Thyroid gland (tissue), 4 donors: Measurements from ENCODE around the gene PLEKHA7.

ENCODE experiments used
- POLR2A ChIP-seq, 2 donors: fragments of 450-650 bp; IDR thresholded peaks; one replicate each; pipeline ENCODE4 v1.6.1; 2017; ENCODE audit warnings: antibody characterized with exemption in 2 of 2, mild to moderate bottlenecking in 2 of 2, moderate library complexity in 1 of 2
- TF ChIP-seq, protein P1 (sequence below), 6 experiments: fragments of 200-600 bp in 3 of 6; fragments of 450-650 bp in 3 of 6; sonication (generic) in 3 of 6; IDR thresholded peaks; one replicate each; pipeline ENCODE4 v1.5.1; 2016 to 2019; ENCODE audit warnings: antibody characterized with exemption in 6 of 6, mild to moderate bottlenecking in 2 of 6, inconsistent platforms in 1 of 6, moderate library complexity in 1 of 6

DNA sequence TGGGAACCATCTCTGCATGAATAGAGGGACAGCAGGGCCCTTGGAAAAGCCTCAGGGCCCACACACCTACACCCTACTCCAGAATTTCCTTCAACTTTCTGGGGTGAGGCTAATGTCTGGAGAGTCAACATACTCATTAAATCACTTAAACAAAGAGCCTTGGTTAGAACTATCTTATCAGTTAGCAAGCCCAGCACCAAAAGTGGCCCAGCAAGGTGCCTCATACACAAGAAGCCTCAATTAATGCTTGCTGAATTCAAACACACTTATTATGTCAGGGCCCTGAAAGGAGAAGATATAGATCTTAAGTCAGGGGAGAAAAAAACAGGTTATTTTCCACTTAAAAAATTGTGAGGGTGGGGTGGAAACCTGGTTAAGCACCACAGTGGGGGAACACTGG lies 214.3 kb downstream of the PLEKHA7 start:
- TF ChIP-seq, protein P1, sequence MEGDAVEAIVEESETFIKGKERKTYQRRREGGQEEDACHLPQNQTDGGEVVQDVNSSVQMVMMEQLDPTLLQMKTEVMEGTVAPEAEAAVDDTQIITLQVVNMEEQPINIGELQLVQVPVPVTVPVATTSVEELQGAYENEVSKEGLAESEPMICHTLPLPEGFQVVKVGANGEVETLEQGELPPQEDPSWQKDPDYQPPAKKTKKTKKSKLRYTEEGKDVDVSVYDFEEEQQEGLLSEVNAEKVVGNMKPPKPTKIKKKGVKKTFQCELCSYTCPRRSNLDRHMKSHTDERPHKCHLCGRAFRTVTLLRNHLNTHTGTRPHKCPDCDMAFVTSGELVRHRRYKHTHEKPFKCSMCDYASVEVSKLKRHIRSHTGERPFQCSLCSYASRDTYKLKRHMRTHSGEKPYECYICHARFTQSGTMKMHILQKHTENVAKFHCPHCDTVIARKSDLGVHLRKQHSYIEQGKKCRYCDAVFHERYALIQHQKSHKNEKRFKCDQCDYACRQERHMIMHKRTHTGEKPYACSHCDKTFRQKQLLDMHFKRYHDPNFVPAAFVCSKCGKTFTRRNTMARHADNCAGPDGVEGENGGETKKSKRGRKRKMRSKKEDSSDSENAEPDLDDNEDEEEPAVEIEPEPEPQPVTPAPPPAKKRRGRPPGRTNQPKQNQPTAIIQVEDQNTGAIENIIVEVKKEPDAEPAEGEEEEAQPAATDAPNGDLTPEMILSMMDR (IDR thresholded peaks at IDR 0.05), result no peak
- TF ChIP-seq POLR2A (IDR thresholded peaks at IDR 0.05), result no peak
